Activated T-helper 1 cell treated with anti-CD3 and anti-CD28 coated beads, Interleukin-12 subunit alpha, Interleukin-12 subunit beta, Interleukin-2, Interleukin-4 antibody, amounts not matched to agents 30 ng/mL and 10 ng/mL and 1 ng/mL, durations not matched to agents 14 hours and 24 hours and 36 hours (primary cell): ENCODE measurements around the gene SNHG17. TPM values are rescaled to one million over a fixed set of nuclear protein-coding genes. Genes with fewer than 3 reads are reported as not detected.
"Not testable (repeated sequence)": the region's sequence is repeated elsewhere in the genome, so short reads cannot be mapped to it uniquely, and the experiment has no call there.

Source experiments
- DNase-seq: peaks from one replicate; pipeline ENCODE4 v3.0.0; 2021; ENCODE audit warnings: low spot score
- H3K27ac Mint-ChIP-seq: one replicate; pipeline ENCODE4 v1.8.0; 2021; ENCODE audit warnings: mild to moderate bottlenecking, mixed read lengths
- H3K27me3 Mint-ChIP-seq: one replicate; pipeline ENCODE4 v1.8.0; 2022; ENCODE audit warnings: mild to moderate bottlenecking, moderate library complexity, mixed read lengths; ENCODE audit not compliant: insufficient read depth
- H3K36me3 Mint-ChIP-seq: one replicate; pipeline ENCODE4 v1.8.0; 2021; ENCODE audit warnings: low read depth, mixed read lengths
- H3K4me1 Mint-ChIP-seq: one replicate; pipeline ENCODE4 v1.8.0; 2021; ENCODE audit warnings: low read depth, mixed read lengths
- H3K4me3 Mint-ChIP-seq: one replicate; pipeline ENCODE4 v1.8.0; 2021; ENCODE audit warnings: mild to moderate bottlenecking, moderate library complexity, mixed read lengths
- H3K9me3 Mint-ChIP-seq: one replicate; pipeline ENCODE4 v1.8.0; 2021; ENCODE audit warnings: mixed read lengths
- intact Hi-C: fragments of 100-400 bp; cut with micrococcal nuclease; formaldehyde crosslinking; loops from one replicate; pipeline ENCODE4 v1.15.1; 2024
- total RNA-seq: library from RNA; stranded (reverse); gene quantifications from 2 replicates; pipeline ENCODE4 v1.2.3, GENCODE V29; 2022

The SNHG17 gene
- total RNA-seq, 1 donor from 2014 or later = 89.8 TPM

DNA sequence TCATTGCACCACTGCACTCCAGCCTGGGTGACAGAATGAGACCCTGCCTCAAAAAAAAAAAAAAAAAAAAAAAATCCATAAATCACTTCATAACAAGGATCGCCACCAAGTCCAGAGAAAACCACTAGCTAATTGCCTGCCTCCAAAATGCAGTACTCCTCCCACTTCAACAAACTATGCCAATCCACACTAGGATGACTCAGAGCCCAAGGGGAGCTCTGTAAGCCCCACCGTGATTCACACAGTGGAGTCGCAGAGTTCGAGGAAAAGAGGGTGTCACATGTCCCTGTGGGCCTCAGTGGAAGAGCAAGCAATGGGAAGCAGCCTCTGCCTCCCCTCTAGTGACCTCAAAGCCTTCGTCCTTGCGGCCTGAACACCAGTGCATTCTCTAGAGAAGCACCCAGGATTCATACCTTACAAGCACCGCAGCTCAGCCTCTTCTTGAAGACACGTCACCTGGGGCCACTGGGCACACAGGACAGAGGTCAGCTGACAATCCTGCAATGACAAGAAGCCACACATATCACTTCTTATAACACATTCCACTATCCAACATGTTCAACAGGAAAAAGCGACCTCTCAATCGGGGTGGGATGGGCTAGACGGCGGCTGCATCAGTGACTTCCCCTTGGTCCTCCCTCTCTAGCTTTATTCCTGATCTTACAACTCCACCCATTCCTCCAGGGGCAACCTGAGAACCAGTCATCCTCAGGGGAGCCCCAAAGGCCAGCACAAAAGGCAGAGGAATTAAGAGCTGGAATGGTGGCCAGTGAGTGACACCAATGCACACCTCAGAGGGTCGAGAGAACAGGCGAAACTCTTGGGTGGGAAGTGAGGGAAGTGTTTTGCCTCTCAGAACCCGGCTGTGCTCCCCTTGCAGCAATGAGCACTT lies 8.9 kb downstream of the SNHG17 start:
- H3K4me1 Mint-ChIP-seq = peaks cover 20% of the 10 kb centered on the region
- H3K27ac Mint-ChIP-seq = no peak overlapping the region
- H3K27me3 Mint-ChIP-seq = no peaks in the 10 kb centered on the region

DNA sequence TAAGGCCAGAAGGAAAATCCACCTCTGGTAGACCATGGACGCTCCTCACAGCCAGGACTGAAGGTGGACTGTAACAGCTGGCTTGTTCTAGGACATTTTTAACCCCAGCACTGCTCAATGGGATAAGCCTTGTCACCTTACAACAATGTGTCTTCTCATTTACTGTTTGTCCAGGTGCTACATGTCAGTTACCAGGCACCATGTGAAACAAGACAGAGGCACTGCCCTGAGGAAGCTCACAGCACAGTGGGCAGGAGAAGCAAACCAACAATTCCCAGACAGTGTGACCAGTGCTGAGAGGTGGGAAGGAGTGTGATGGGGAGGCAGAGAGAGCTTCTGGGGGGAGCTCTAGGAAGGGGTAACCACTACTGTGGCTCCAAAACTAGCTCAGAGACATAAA lies 10.7 kb downstream of the SNHG17 start:
- Mint-ChIP-seq H3K9me3 (no peaks in the 10 kb centered on the region), H3K4me1 (peaks cover 14% of the 10 kb centered on the region), H3K27ac (peak overlapping the region; percentile 55), H3K27me3 (no peaks in the 10 kb centered on the region), H3K36me3 (peaks cover 74% of the 10 kb centered on the region), H3K4me3 (no peak overlapping the region)
- DNase-seq = no peak
- intact Hi-C loops = no loop called here

More for the DNA sequence above, 8.9 kb downstream of the SNHG17 start:
- intact Hi-C loops = no loop called here
- Mint-ChIP-seq H3K4me3 (no peak overlapping the region), H3K36me3 (peaks cover 73% of the 10 kb centered on the region), H3K9me3 (no peaks in the 10 kb centered on the region)
- no peak for DNase-seq

DNA sequence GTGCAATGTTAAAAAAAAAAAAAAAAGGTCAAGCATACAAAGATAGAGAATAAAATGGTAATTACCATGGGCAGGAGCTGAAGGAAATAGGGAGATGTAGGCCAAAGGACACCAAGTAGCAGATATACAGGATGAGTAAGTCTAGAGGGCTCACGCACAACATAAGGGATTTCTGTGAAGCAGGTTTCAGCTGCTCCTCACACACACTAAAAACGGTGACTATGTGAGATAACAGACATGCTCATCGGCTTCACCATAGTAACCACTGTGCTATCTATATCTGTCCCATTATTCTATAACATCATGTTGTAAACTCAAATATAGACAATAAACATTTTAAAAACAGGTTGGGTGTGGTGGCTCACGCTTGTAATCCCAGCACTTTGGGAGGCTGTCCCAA lies 11.6 kb downstream of the SNHG17 start:
- Mint-ChIP-seq H3K4me3 (no peak overlapping the region), H3K9me3 (no peaks in the 10 kb centered on the region), H3K27ac (no peak overlapping the region), H3K4me1 (peaks cover 14% of the 10 kb centered on the region), H3K27me3 (no peaks in the 10 kb centered on the region), H3K36me3 (peaks cover 70% of the 10 kb centered on the region)
- no peak for DNase-seq
- intact Hi-C loops = no loop called here

DNA sequence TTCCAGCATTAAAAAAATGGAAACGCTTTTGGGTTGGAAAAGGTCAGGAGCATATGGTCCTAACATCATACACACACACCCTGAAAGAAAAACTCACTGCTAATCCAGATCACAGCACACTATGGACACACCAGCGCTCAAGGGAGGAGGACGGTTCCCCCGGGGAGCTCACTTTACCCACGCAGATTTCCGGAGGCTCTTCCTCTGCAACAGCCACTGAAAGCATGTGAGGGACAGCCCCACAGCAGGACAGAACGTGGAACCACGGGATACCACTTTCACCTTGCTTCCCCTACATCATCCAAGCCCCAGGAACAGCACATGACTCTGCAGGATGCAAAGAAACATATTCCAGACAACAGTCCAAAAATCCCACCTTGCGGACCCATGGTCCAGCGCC lies 13.2 kb downstream of the SNHG17 start:
- Mint-ChIP-seq H3K27me3 (no peaks in the 10 kb centered on the region), H3K4me1 (peaks cover 8% of the 10 kb centered on the region), H3K9me3 (no peaks in the 10 kb centered on the region), H3K27ac (no peak overlapping the region), H3K4me3 (no peak overlapping the region), H3K36me3 (peaks cover 62% of the 10 kb centered on the region)
- no peak for DNase-seq
- intact Hi-C loops = no loop called here

GRCh38 chr20:38420388-38421085 lies 14.6 kb downstream of the SNHG17 start:
- no peaks in the 10 kb centered on the region for H3K27me3 Mint-ChIP-seq
- H3K36me3 Mint-ChIP-seq = peaks cover 62% of the 10 kb centered on the region
- intact Hi-C loops = no loop called here
- H3K4me1 Mint-ChIP-seq = peaks cover 5% of the 10 kb centered on the region
- H3K27ac Mint-ChIP-seq = no peak overlapping the region
- no peak for DNase-seq
- H3K9me3 Mint-ChIP-seq = no peaks in the 10 kb centered on the region
- no peak overlapping the region for H3K4me3 Mint-ChIP-seq

DNA sequence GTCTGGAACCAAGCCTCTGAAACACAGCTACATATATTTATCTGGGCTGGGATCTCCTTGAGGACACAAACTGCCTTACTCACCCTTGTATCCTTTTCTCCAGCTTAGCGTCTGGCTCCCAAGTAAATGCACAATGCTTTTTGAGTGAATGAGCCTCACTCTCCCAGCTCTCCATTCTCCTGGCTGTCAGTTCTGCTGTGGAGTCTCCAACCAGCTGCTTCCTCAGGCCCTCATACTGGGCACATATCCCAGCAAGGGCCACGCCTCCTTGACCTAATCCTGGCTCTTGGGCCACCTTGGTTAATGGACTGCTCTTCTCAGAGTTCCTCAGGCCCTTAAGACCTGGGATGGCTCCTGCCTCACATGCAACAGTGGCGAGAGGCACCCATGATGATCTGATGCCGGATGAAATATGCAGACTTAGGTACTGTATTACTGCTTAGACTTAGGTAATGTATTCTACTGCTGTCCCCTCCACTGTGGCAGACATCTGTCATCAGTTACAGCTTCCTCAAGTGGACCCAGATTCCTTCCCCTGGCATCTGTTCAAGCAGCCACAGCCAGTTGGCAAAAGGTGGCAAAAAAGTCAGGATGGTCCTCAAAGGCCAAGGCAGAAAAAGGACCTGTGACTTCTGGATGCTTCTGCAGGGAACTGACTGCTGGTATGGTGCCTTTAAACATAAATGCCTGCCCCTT lies 16.5 kb downstream of the SNHG17 start:
- Mint-ChIP-seq H3K36me3 (peaks cover 59% of the 10 kb centered on the region), H3K27ac (no peak overlapping the region), H3K9me3 (no peaks in the 10 kb centered on the region), H3K27me3 (no peaks in the 10 kb centered on the region), H3K4me3 (no peak overlapping the region), H3K4me1 (no peaks in the 10 kb centered on the region)
- intact Hi-C loops = no loop called here
- no peak for DNase-seq

- H3K36me3 Mint-ChIP-seq = peaks cover 45% of the 10 kb centered on the region
- H3K4me3 Mint-ChIP-seq = no peak overlapping the region
Observed at GRCh38 chr20:38414769-38415450, 20.2 kb downstream of the SNHG17 start.

GRCh38 chr20:38412877-38413577 lies 22.1 kb downstream of the SNHG17 start:
- H3K4me1 Mint-ChIP-seq = no peaks in the 10 kb centered on the region
- intact Hi-C loops = no loop called here

More at GRCh38 chr20:38414769-38415450, 20.2 kb downstream of the SNHG17 start:
- H3K9me3 Mint-ChIP-seq = no peaks in the 10 kb centered on the region
- no peak overlapping the region for H3K27ac Mint-ChIP-seq
- intact Hi-C loops = no loop called here
- no peaks in the 10 kb centered on the region for H3K4me1 Mint-ChIP-seq
- H3K27me3 Mint-ChIP-seq = no peaks in the 10 kb centered on the region
- no peak for DNase-seq

DNA sequence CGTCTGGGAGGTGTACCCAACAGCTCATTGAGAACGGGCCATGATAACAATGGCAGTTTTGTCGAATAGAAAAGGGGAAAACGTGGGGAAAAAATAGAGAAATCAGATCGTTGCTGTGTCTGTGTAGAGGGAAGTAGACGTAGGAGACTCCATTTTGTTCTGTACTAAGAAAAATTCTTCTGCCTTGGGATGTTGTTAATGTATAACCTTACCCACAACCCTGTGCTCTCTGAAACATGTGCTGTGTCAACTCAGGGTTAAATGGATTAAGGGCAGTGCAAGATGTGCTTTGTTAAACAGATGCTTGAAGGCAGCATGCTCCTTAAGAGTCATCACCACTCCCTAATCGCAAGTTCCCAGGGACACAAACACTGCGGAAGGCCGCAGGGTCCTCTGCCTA lies 27.3 kb downstream of the SNHG17 start:
- H3K36me3 Mint-ChIP-seq, H3K9me3 Mint-ChIP-seq, H3K4me1 Mint-ChIP-seq, H3K27me3 Mint-ChIP-seq, DNase-seq, H3K4me3 Mint-ChIP-seq, H3K27ac Mint-ChIP-seq: not testable (repeated sequence)
- intact Hi-C loops = loop anchor here (5.0 kb wide), 1 partner anchor 186 kb away; no protein-coding TSS in a partner anchor

More at GRCh38 chr20:38412877-38413577, 22.1 kb downstream of the SNHG17 start:
- no peaks in the 10 kb centered on the region for H3K9me3 Mint-ChIP-seq
- H3K27ac Mint-ChIP-seq = no peak overlapping the region
- DNase-seq = no peak
- H3K4me3 Mint-ChIP-seq = no peak overlapping the region
- no peaks in the 10 kb centered on the region for H3K27me3 Mint-ChIP-seq
- peaks cover 41% of the 10 kb centered on the region for H3K36me3 Mint-ChIP-seq

DNA sequence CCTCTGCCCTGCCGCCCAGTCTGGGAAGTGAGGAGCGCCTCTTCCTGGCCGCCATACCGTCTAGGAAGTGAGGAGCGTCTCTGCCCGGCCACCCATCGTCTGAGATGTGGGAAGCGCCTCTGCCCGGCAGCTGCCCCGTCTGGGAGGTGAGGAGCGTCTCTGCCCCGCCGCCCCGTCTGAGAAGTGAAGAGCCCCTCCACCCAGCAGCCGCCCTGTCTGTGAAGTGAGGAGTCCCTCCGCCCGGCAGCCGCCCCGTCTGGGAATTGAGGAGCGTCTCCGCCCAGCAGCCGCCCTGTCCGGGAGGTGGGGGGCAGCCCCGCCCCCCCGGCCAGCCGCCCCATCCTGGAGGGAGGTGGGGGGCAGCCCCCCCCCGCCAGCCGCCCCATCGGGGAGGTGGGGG lies 27.8 kb downstream of the SNHG17 start:
- intact Hi-C loops = loop anchor here (5.0 kb wide), 1 partner anchor 185 kb away; no protein-coding TSS in a partner anchor
- DNase-seq = no peak
- no peaks in the 10 kb centered on the region for H3K4me1 Mint-ChIP-seq
- H3K4me3 Mint-ChIP-seq = no peak overlapping the region
- peaks cover 9% of the 10 kb centered on the region for H3K36me3 Mint-ChIP-seq
- H3K27ac Mint-ChIP-seq = no peak overlapping the region
- H3K9me3 Mint-ChIP-seq = no peaks in the 10 kb centered on the region
- H3K27me3 Mint-ChIP-seq = no peaks in the 10 kb centered on the region

DNA sequence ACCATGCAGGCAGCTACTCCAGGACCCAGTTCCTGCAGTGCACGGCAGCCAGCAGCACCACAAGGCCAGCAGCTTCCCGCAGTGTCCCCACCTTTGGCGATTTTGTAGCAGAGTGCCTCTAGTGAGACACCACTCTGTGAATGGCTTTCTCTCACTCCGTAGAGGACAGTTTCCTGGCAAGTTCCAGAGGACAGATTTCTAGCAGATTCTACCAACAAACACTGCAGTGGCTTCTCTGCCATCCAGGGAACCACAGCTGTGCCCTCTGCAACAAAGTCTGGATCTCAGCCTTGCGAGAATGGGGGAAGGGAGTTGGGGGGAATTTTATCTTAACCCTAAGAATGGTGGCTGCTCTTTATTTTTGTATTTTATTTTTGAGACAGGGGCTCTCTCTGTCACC lies 28.7 kb downstream of the SNHG17 start:
- Mint-ChIP-seq H3K27me3 (no peaks in the 10 kb centered on the region), H3K9me3 (no peaks in the 10 kb centered on the region), H3K4me1 (no peaks in the 10 kb centered on the region), H3K27ac (no peak overlapping the region), H3K36me3 (peaks cover 6% of the 10 kb centered on the region), H3K4me3 (no peak overlapping the region)
- intact Hi-C loops = loop anchor here (5.0 kb wide), 1 partner anchor 184 kb away; no protein-coding TSS in a partner anchor
- no peak for DNase-seq

GRCh38 chr20:38405132-38405531 lies 30.0 kb downstream of the SNHG17 start:
- Mint-ChIP-seq H3K27ac (no peak overlapping the region), H3K4me3 (no peak overlapping the region), H3K9me3 (no peaks in the 10 kb centered on the region), H3K27me3 (peaks cover 1% of the 10 kb centered on the region), H3K36me3 (peaks cover 4% of the 10 kb centered on the region), H3K4me1 (no peaks in the 10 kb centered on the region)
- intact Hi-C loops = loop anchor here (5.0 kb wide), 1 partner anchor 183 kb away; no protein-coding TSS in a partner anchor
- DNase-seq = no peak
